MM.1S (cell line): ENCODE measurements around the gene TSPAN15.

ENCODE experiments used
- DNase-seq: peaks from one replicate; pipeline ENCODE4 v3.0.0-alpha.2; 2015
- H2AFZ ChIP-seq: fragments of 300-600 bp; sonication (generic); 2 replicates; pipeline ENCODE4 v1.6.0; 2016; ENCODE audit warnings: antibody characterized with exemption, low read length
- H3F3A ChIP-seq: fragments of 300-600 bp; sonication (generic); 2 replicates; pipeline ENCODE4 v1.6.1; 2016; ENCODE audit warnings: mild to moderate bottlenecking, antibody characterized with exemption, low read length, moderate library complexity, mixed read lengths; ENCODE audit not compliant: insufficient read depth
- H3K27ac ChIP-seq: fragments of 300-600 bp; sonication (generic); 2 replicates; pipeline ENCODE4 v1.5.1; 2016; ENCODE audit warnings: mild to moderate bottlenecking, low read length
- H3K27me3 ChIP-seq: fragments of 300-600 bp; sonication (generic); replicated peaks from 2 replicates; pipeline ENCODE4 v1.6.0; 2016; ENCODE audit warnings: low read length; ENCODE audit not compliant: insufficient read depth
- H3K36me3 ChIP-seq: fragments of 300-600 bp; sonication (generic); replicated peaks from 2 replicates; pipeline ENCODE4 v1.6.1; 2016; ENCODE audit warnings: mild to moderate bottlenecking, low read length, mixed read lengths; ENCODE audit not compliant: insufficient read depth
- H3K4me1 ChIP-seq: fragments of 300-600 bp; sonication (generic); 2 replicates; pipeline ENCODE4 v1.6.1; 2016; ENCODE audit warnings: low read length, mixed read lengths
- H3K4me2 ChIP-seq: fragments of 300-600 bp; sonication (generic); 2 replicates; pipeline ENCODE4 v1.6.0; 2016; ENCODE audit warnings: low read depth, low read length
- H3K4me3 ChIP-seq: fragments of 300-600 bp; sonication (generic); 2 replicates; pipeline ENCODE4 v1.5.1; 2016; ENCODE audit warnings: low read length, mixed read lengths
- H3K79me2 ChIP-seq: fragments of 300-600 bp; sonication (generic); 2 replicates; pipeline ENCODE4 v1.6.1; 2016; ENCODE audit warnings: mixed run types, low read length, mixed read lengths
- H3K9ac ChIP-seq: fragments of 300-600 bp; sonication (generic); 2 replicates; pipeline ENCODE4 v1.6.1; 2016; ENCODE audit warnings: low read length, mixed read lengths
- H3K9me2 ChIP-seq: fragments of 300-600 bp; sonication (generic); replicated peaks from 2 replicates; pipeline ENCODE4 v1.6.1; 2016; ENCODE audit warnings: mild to moderate bottlenecking, low read length, mixed read lengths; ENCODE audit not compliant: insufficient read depth
- H3K9me3 ChIP-seq: fragments of 300-600 bp; sonication (generic); replicated peaks from 2 replicates; pipeline ENCODE4 v1.6.1; 2016; ENCODE audit warnings: mild to moderate bottlenecking, low read length, mixed read lengths; ENCODE audit not compliant: insufficient read depth
- H4K20me1 ChIP-seq: fragments of 300-600 bp; sonication (generic); 2 replicates; pipeline ENCODE4 v1.6.1; 2016; ENCODE audit warnings: mild to moderate bottlenecking, low read length, moderate library complexity, mixed read lengths; ENCODE audit not compliant: insufficient read depth
- EZH2 ChIP-seq: fragments of 300-600 bp; sonication (generic); optimal IDR thresholded peaks from 2 replicates; pipeline ENCODE3; 2017; ENCODE audit warnings: low read depth, mild to moderate bottlenecking, antibody characterized with exemption, low read length, mixed read lengths
- EZH2phosphoT487 ChIP-seq: fragments of 300-600 bp; sonication (generic); IDR thresholded peaks from 2 replicates; pipeline ENCODE4 v1.6.1; 2018; ENCODE audit warnings: antibody characterized with exemption, low read length
- TF ChIP-seq, protein P1 (sequence below): fragments of 300-600 bp; sonication (generic); IDR thresholded peaks from 2 replicates; pipeline ENCODE4 v1.5.1; 2016; ENCODE audit warnings: antibody characterized with exemption, low read length, mixed read lengths

Gene TSPAN15

DNA sequence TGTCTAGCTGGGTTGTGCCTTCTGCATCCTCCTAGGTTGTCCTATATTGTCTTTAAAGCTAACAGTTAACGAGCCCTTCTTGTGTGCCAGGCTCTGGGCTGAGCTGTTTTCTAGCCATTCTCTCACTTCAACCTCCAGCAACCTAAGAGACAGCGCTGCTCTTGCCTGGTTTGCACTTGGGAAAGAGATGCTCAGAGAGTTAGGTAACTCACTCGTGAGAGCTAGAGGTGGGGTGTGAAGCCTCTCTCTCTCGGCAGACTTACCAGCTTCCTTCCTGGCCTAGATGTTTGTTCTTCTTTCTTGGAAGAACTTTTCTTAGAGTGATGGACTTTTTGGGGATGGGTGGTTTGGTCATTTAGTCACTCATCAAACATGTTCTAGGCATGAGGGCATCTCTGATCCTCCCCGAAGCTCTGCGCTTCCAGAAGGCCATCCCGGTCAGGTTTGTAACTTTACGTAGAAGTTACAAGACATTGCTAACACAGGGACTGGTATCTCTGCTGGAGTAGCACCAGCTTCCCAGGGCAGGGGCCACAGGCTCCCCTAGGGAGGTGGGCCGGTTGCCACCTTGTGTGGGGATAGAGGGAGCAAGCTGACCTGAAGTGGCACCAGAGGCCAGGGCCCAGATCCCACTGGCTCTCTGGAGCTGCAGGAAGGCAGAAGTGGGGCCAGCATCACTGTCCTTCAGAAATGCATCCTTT is 14.3 kb downstream of the TSPAN15 start:
- TF ChIP-seq, protein P1, sequence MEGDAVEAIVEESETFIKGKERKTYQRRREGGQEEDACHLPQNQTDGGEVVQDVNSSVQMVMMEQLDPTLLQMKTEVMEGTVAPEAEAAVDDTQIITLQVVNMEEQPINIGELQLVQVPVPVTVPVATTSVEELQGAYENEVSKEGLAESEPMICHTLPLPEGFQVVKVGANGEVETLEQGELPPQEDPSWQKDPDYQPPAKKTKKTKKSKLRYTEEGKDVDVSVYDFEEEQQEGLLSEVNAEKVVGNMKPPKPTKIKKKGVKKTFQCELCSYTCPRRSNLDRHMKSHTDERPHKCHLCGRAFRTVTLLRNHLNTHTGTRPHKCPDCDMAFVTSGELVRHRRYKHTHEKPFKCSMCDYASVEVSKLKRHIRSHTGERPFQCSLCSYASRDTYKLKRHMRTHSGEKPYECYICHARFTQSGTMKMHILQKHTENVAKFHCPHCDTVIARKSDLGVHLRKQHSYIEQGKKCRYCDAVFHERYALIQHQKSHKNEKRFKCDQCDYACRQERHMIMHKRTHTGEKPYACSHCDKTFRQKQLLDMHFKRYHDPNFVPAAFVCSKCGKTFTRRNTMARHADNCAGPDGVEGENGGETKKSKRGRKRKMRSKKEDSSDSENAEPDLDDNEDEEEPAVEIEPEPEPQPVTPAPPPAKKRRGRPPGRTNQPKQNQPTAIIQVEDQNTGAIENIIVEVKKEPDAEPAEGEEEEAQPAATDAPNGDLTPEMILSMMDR, result no peak
- no peak for TF ChIP-seq EZH2phosphoT487
- TF ChIP-seq EZH2, result no peak
- Histone ChIP-seq H3K9me2 (no peaks in the 10 kb centered on the region), H2AFZ (no peak overlapping the region), H3K27me3 (no peaks in the 10 kb centered on the region), H3K4me3 (no peak overlapping the region), H3K4me1 (no peaks in the 10 kb centered on the region), H3K9ac (no peak overlapping the region), H3K79me2 (no peaks in the 10 kb centered on the region), H3K4me2 (no peak overlapping the region), H3K36me3 (no peaks in the 10 kb centered on the region), H3F3A (no peaks in the 10 kb centered on the region), H4K20me1 (no peaks in the 10 kb centered on the region), H3K27ac (no peak overlapping the region), H3K9me3 (no peaks in the 10 kb centered on the region)
- DNase-seq, result no peak

DNA sequence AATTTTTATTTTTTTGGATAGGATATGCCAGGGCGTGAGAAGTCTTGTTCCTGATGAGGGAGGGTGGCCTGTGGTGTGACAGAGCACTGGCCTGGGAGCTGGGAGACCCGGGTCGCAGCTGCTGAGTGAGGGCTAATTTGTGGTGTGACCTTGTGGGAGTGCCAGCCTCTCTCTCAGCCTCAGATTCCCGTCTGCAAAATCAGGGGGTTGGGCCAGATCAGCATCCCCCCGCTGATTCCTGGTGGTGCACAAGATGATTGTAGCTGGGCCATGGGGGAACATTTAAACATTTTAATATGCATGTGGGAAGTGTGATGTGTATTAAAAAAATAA is 14.9 kb downstream of the TSPAN15 start:
- TF ChIP-seq EZH2phosphoT487, result no peak
- no peak overlapping the region for H3K27ac ChIP-seq
- DNase-seq, result no peak
- no peak overlapping the region for H3K9ac ChIP-seq
- H3K79me2 ChIP-seq, result no peaks in the 10 kb centered on the region
- no peaks in the 10 kb centered on the region for H3K9me2 ChIP-seq
- H3K4me2 ChIP-seq, result no peak overlapping the region
- no peaks in the 10 kb centered on the region for H3K9me3 ChIP-seq
- H3K36me3 ChIP-seq, result no peaks in the 10 kb centered on the region
- no peaks in the 10 kb centered on the region for H3F3A ChIP-seq
- no peaks in the 10 kb centered on the region for H4K20me1 ChIP-seq
- H3K4me3 ChIP-seq, result no peak overlapping the region
- H2AFZ ChIP-seq, result no peak overlapping the region
- H3K4me1 ChIP-seq, result no peaks in the 10 kb centered on the region
- no peaks in the 10 kb centered on the region for H3K27me3 ChIP-seq

DNA sequence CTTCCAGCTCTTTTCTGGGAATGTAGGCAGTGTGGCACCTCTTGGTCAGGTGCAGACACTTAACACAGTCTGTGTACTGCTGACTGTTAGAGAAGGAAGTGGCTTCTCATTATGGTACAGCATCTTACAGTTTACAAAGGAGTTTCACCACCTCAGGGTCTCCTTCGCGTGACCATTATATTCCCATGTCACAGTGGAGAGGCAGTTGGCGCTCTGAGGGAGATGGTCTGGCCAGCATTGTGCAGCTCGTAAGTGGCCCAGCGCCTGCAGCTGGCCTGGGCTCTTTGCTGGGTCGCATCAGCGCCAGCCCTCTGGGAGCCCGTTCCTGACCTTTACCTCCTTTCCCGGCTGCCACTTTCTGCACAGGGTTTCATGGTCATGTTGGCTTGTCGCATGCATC is 15.4 kb downstream of the TSPAN15 start:
- Histone ChIP-seq H3F3A (no peaks in the 10 kb centered on the region), H3K9me2 (no peaks in the 10 kb centered on the region), H3K4me2 (no peak overlapping the region), H3K36me3 (no peaks in the 10 kb centered on the region), H3K9ac (no peak overlapping the region), H3K9me3 (no peaks in the 10 kb centered on the region), H4K20me1 (no peaks in the 10 kb centered on the region), H3K4me3 (no peak overlapping the region), H3K27me3 (no peaks in the 10 kb centered on the region), H3K4me1 (no peaks in the 10 kb centered on the region), H3K27ac (no peak overlapping the region), H2AFZ (no peak overlapping the region), H3K79me2 (no peaks in the 10 kb centered on the region)
- DNase-seq, result no peak
- TF ChIP-seq EZH2phosphoT487 (no peak), EZH2 (no peak)
- TF ChIP-seq, protein P1, result no peak

DNA sequence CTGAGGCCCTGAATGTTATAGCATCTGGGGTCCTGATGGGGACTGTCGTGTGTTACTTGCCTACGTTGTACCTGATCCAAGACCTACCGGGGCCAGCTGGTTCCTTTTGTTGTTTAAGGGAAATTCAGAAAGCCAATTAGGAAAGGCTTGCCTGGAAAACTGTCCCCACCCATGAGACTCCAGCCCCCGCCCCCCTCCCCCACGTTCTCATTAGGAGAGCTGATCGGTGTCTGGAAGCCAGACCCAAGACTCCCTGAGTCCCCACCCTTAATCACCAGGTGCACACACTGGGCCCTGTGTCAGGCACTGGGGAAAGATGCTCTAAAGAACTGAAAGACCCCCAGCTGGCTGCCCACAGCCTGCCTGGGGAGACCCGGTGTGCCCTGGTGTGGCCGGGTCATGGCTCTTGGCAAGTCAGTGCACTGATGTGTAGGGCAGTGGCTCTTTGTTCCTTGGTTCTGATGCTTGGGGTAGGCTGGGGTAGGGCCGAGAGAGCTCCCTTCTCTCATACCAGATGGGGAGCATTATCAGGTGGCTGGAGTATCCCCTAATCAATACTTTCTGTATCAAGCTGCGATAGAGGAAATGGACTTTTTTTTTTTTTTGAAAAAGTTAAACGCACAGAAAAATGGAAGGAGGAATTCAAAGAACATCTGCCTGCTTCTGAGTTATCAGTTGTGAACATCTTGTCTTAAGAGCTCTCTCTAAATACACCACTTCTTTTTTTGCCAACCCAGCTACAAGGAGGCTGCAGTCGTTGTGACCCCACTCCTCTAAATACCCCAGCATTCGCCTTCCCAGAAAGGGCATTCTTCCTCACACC is 16.9 kb downstream of the TSPAN15 start:
- Histone ChIP-seq H3K9me2 (no peaks in the 10 kb centered on the region), H3K4me2 (no peak overlapping the region), H2AFZ (no peak overlapping the region), H3K27ac (no peak overlapping the region), H3K79me2 (no peaks in the 10 kb centered on the region), H3K27me3 (no peaks in the 10 kb centered on the region), H3F3A (no peaks in the 10 kb centered on the region), H3K9ac (no peak overlapping the region), H3K4me1 (no peaks in the 10 kb centered on the region), H4K20me1 (no peaks in the 10 kb centered on the region), H3K36me3 (no peaks in the 10 kb centered on the region), H3K4me3 (no peak overlapping the region), H3K9me3 (no peaks in the 10 kb centered on the region)
- no peak for DNase-seq
- TF ChIP-seq EZH2phosphoT487, result no peak
- TF ChIP-seq, protein P1, result no peak
- TF ChIP-seq EZH2, result no peak
